NCI-H526 (cell line): ENCODE data around the gene PIGL.
"Not testable (repeated sequence)": the region's sequence is repeated elsewhere in the genome, so short reads cannot be mapped to it uniquely, and the experiment has no call there.

ENCODE experiments used
- DNase-seq, 2 experiments: peaks; one replicate each; lab custom pipeline; 2025; lab: John Stamatoyannopoulos, UW

Gene PIGL

GRCh38 chr17:16273929-16274339 lies 56.9 kb downstream of the PIGL start:
- no peak for DNase-seq

GRCh38 chr17:16275024-16275423 lies 58.0 kb downstream of the PIGL start:
- DNase-seq = no peak

GRCh38 chr17:16277163-16277562 lies 60.2 kb downstream of the PIGL start:
- DNase-seq = no peak

- no peak for DNase-seq
Observed at GRCh38 chr17:16281351-16281750, 64.3 kb downstream of the PIGL start.

GRCh38 chr17:16282522-16282921 lies 65.5 kb downstream of the PIGL start:
- DNase-seq = no peak

- no peak for DNase-seq
Observed at GRCh38 chr17:16283705-16284104, 66.7 kb downstream of the PIGL start.

- no peak for DNase-seq
Observed at GRCh38 chr17:16285646-16286008, 68.6 kb downstream of the PIGL start.

GRCh38 chr17:16286009-16286946 lies 69.3 kb downstream of the PIGL start:
- DNase-seq = peak; percentile 28 to 62

- DNase-seq = no peak
Observed at GRCh38 chr17:16286947-16287562, 70.0 kb downstream of the PIGL start.

- DNase-seq = no peak
Observed at GRCh38 chr17:16287563-16288027, 70.6 kb downstream of the PIGL start.

- DNase-seq = no peak
Observed at GRCh38 chr17:16288860-16289571, 72.0 kb downstream of the PIGL start.

- no peak for DNase-seq
Observed at GRCh38 chr17:16293931-16294330, 76.9 kb downstream of the PIGL start.

- DNase-seq = no peak
Observed at GRCh38 chr17:16294560-16294959, 77.5 kb downstream of the PIGL start.

GRCh38 chr17:16296072-16296471 lies 79.1 kb downstream of the PIGL start:
- not testable (repeated sequence) for DNase-seq

GRCh38 chr17:16297367-16298139 lies 80.5 kb downstream of the PIGL start:
- no peak for DNase-seq

- no peak for DNase-seq
Observed at GRCh38 chr17:16298140-16298662, 81.2 kb downstream of the PIGL start.

GRCh38 chr17:16300554-16300953 lies 83.5 kb downstream of the PIGL start:
- DNase-seq = no peak

GRCh38 chr17:16301963-16302855 lies 85.2 kb downstream of the PIGL start:
- DNase-seq = no peak

GRCh38 chr17:16302856-16303255 lies 85.8 kb downstream of the PIGL start:
- no peak for DNase-seq

GRCh38 chr17:16304830-16305229 lies 87.8 kb downstream of the PIGL start:
- peak; percentile 6 to 64 for DNase-seq

- no peak for DNase-seq
Observed at GRCh38 chr17:16306211-16306610, 89.2 kb downstream of the PIGL start.
